HepG2 (cell line): ENCODE results near the gene CCDC121. TPM values are rescaled to one million over a fixed set of nuclear protein-coding genes. Genes with fewer than 3 reads are reported as not detected.

Source experiments
- ATAC-seq: fragments of 200-7000 bp; cut with Tn5 transposase; 3 replicates; pipeline ENCODE4 v1.9.1; 2020; ENCODE audit warnings: mild to moderate bottlenecking, moderate library complexity
- BruUV-seq: library from RNA; stranded (reverse); fragments of 400-500 nt; replicated peaks from 2 replicates; lab custom pipeline; 2021; lab: Mats Ljungman, UMichigan
- CTCF ChIA-PET: fragments of 300-600 bp; formaldehyde crosslinking; extraction: SDS; loops from one replicate; lab custom pipeline; 2021; ENCODE audit warnings: low total read pairs, inconsistent platforms, low intra/inter-chr PET ratio; lab: Yijun Ruan, JAX
- POLR2A ChIA-PET: fragments of 350-600 bp; sonication (Branson Sonifier 250); formaldehyde crosslinking; loops from one replicate; lab custom pipeline; 2020; ENCODE audit warnings: antibody characterized with exemption, inconsistent platforms; lab: Yijun Ruan, JAX
- DNase-seq: peaks from one replicate; pipeline ENCODE4 v3.0.0-alpha.2; 2015; ENCODE audit warnings: low spot score
- FAIRE-seq: peaks from 3 replicates; lab custom pipeline; 2011; peaks lifted over from hg19 to GRCh38; lab: Jason Lieb, UNC
- H2AFZ ChIP-seq: one replicate; pipeline ENCODE4 v1.6.1; 2011; ENCODE audit warnings: low read length, inconsistent platforms
- H3K27ac ChIP-seq: fragments of 300-600 bp; 3 replicates; pipeline ENCODE4 v1.8.0; 2011; ENCODE audit warnings: mixed run types, mild to moderate bottlenecking, mixed read lengths, low read length, inconsistent platforms; ENCODE audit not compliant: insufficient read depth; ENCODE audit errors: extremely low read length
- H3K27me3 ChIP-seq, 2 experiments: fragments of 200-600 bp in 1 of 2; 2 replicates in 1 of 2; 3 replicates in 1 of 2; pipeline versions ENCODE4 v1.6.0 to v1.8.0; 2011; ENCODE audit warnings: low read length in 2 of 2, mild to moderate bottlenecking in 2 of 2, moderate library complexity in 2 of 2, inconsistent platforms in 1 of 2; ENCODE audit not compliant: insufficient read depth in 2 of 2, control insufficient read depth in 1 of 2
- H3K36me3 ChIP-seq, 2 experiments: fragments of 200-600 bp in 1 of 2; replicated peaks in 1 of 2; 2 replicates in 1 of 2; 3 replicates in 1 of 2; pipeline versions ENCODE4 v1.5.1 to v1.8.0; 2011; ENCODE audit warnings: low read length in 2 of 2, inconsistent platforms in 1 of 2; ENCODE audit not compliant: insufficient read depth in 2 of 2, control insufficient read depth in 1 of 2
- H3K4me1 ChIP-seq: 2 replicates; pipeline ENCODE4 v1.5.1; 2012; ENCODE audit warnings: low read length, inconsistent platforms; ENCODE audit not compliant: insufficient read depth
- H3K4me2 ChIP-seq: 2 replicates; pipeline ENCODE4 v1.6.0; 2011; ENCODE audit warnings: low read depth, low read length, inconsistent platforms
- H3K4me3 ChIP-seq, 3 experiments: fragments of 200-600 bp in 1 of 3; sonication (generic), shearing (Covaris generic) in 1 of 3; replicated peaks in 1 of 3; 2 replicates each; pipeline ENCODE4 v1.5.1; 2011 to 2016; ENCODE audit warnings: low read length in 3 of 3, inconsistent platforms in 2 of 3, low read depth in 2 of 3, mild to moderate bottlenecking in 2 of 3, control low read depth in 1 of 3, mixed read lengths in 1 of 3; ENCODE audit not compliant: insufficient read depth in 1 of 3
- H3K79me2 ChIP-seq: one replicate; pipeline ENCODE4 v1.6.1; 2011; ENCODE audit warnings: low read length, inconsistent platforms; ENCODE audit not compliant: insufficient read depth
- H3K9ac ChIP-seq: 2 replicates; pipeline ENCODE4 v1.6.0; 2011; ENCODE audit warnings: mild to moderate bottlenecking, low read depth, low read length, inconsistent platforms; ENCODE audit not compliant: insufficient read depth
- H3K9me3 ChIP-seq: 2 replicates; pipeline ENCODE4 v1.5.1; 2012; ENCODE audit warnings: mild to moderate bottlenecking, low read length
- H4K20me1 ChIP-seq: 2 replicates; pipeline ENCODE4 v1.6.0; 2011; ENCODE audit warnings: inconsistent platforms, mild to moderate bottlenecking, low read length, moderate library complexity; ENCODE audit not compliant: insufficient read depth
- ATF1 ChIP-seq: IDR thresholded peaks from 2 replicates; pipeline ENCODE4 v1.6.1; 2016; ENCODE audit warnings: mild to moderate bottlenecking, control low read depth
- FOXJ3 ChIP-seq: sonication (generic); formaldehyde crosslinking; IDR thresholded peaks from 2 replicates; pipeline ENCODE4 v1.4.0; 2020; ENCODE audit warnings: missing genetic modification reagents, mild to moderate bottlenecking, borderline replicate concordance
- NFYB ChIP-seq: sonication (generic); formaldehyde crosslinking; IDR thresholded peaks from 2 replicates; pipeline ENCODE4 v1.4.0; 2020; ENCODE audit warnings: missing genetic modification reagents
- PLRG1 ChIP-seq: fragments of 450-650 bp; conservative IDR thresholded peaks from 2 replicates; pipeline ENCODE4 v1.6.1; 2016
- POLR2G ChIP-seq: fragments of 200-400 bp; formaldehyde crosslinking; IDR thresholded peaks from 2 replicates; pipeline ENCODE4 v1.6.1; 2018; ENCODE audit warnings: mild to moderate bottlenecking, low read depth, low read length, moderate library complexity
- RFXAP ChIP-seq: sonication (generic); formaldehyde crosslinking; IDR thresholded peaks from 2 replicates; pipeline ENCODE4 v1.4.0; 2020; ENCODE audit warnings: missing genetic modification reagents, borderline replicate concordance
- SUZ12 ChIP-seq: fragments of 150-350 bp; IDR thresholded peaks from 2 replicates; pipeline ENCODE4 v1.6.1; 2014; ENCODE audit warnings: low read depth, low read length
- ZBTB38 ChIP-seq: sonication (generic); formaldehyde crosslinking; IDR thresholded peaks from 2 replicates; pipeline ENCODE4 v1.5.1; 2020; ENCODE audit warnings: mild to moderate bottlenecking, missing genetic modification reagents
- ZFAT ChIP-seq: sonication (generic); formaldehyde crosslinking; conservative IDR thresholded peaks from 2 replicates; pipeline ENCODE4 v1.8.1; 2023; ENCODE audit warnings: missing genetic modification reagents, inconsistent platforms
- ZIK1 ChIP-seq: sonication (generic); formaldehyde crosslinking; IDR thresholded peaks from 2 replicates; pipeline ENCODE4 v1.5.0; 2020; ENCODE audit warnings: mild to moderate bottlenecking, low read depth, missing genetic modification reagents, borderline replicate concordance
- ZMAT3 ChIP-seq: sonication (generic); formaldehyde crosslinking; conservative IDR thresholded peaks from 2 replicates; pipeline ENCODE4 v1.7.0; 2021; ENCODE audit warnings: missing genetic modification reagents
- ZNF354B ChIP-seq: sonication (generic); formaldehyde crosslinking; IDR thresholded peaks from 2 replicates; pipeline ENCODE4 v1.8.0; 2022; ENCODE audit warnings: mild to moderate bottlenecking, missing genetic modification reagents
- ZNF598 ChIP-seq: sonication (generic); formaldehyde crosslinking; IDR thresholded peaks from 2 replicates; pipeline ENCODE4 v1.5.1; 2020; ENCODE audit warnings: mild to moderate bottlenecking, missing genetic modification reagents, borderline replicate concordance
- ZNF75D ChIP-seq: sonication (generic); formaldehyde crosslinking; IDR thresholded peaks from 2 replicates; pipeline ENCODE4 v1.8.1; 2023; ENCODE audit warnings: missing genetic modification reagents, mild to moderate bottlenecking, borderline replicate concordance
- WGBS: methylation state at CpG from one replicate; pipeline ENCODE4 v1.1.6; 2017; ENCODE audit warnings: low lambda C conversion rate; 5-methylcytosine and 5-hydroxymethylcytosine counted together
- in situ Hi-C: cut with HindIII; loops from 2 replicates; pipeline ENCODE4 v1.10.0; 2017; ENCODE audit warnings: low pct_unique_long_range_greater_than_20kb; ENCODE audit not compliant: extremely low pct_ligation_motif_present
- intact Hi-C: fragments of 100-400 bp; cut with micrococcal nuclease; formaldehyde crosslinking; loops from one replicate; pipeline ENCODE4 v1.10.0; 2022; ENCODE audit not compliant: unreplicated experiment
- polyA plus RNA-seq, 8 experiments: library from polyadenylated mRNA; depleted of rRNA in 3 of 8; stranded (reverse) in 7 of 8; unstranded in 1 of 8; fragments of >200 nt; fragmentation: Illumina TruSeq in 4 of 8; extraction: Trizol in 4 of 8; gene quantifications; 2 replicates each; pipeline versions ENCODE4 v1.2.1 to v1.2.3, GENCODE V29; 2011 to 2016; ENCODE audit warnings: low read depth in 4 of 8, missing spikeins in 1 of 8, mixed read lengths in 1 of 8; ENCODE audit not compliant: insufficient read depth in 1 of 8
- total RNA-seq, 5 experiments: library from RNA; depleted of rRNA; stranded (reverse); fragments of >200 nt; fragmentation: Illumina TruSeq; extraction: Trizol; gene quantifications; 2 replicates each; pipeline ENCODE4 v1.2.3, GENCODE V29; 2016; ENCODE audit warnings: low read depth in 1 of 5
- TF ChIP-seq, protein P1 (sequence below): sonication (generic); formaldehyde crosslinking; IDR thresholded peaks from 2 replicates; pipeline ENCODE4 v1.9.0; 2022; ENCODE audit warnings: missing genetic modification reagents, mild to moderate bottlenecking, borderline replicate concordance
- TF ChIP-seq, protein P2 (sequence below): sonication (generic); formaldehyde crosslinking; IDR thresholded peaks from 2 replicates; pipeline ENCODE4 v1.5.0; 2020; ENCODE audit warnings: mild to moderate bottlenecking, low read depth, missing genetic modification reagents, borderline replicate concordance
- TF ChIP-seq, protein P3 (sequence below): IDR thresholded peaks from 2 replicates; pipeline ENCODE4 v1.6.1; 2016; ENCODE audit warnings: mild to moderate bottlenecking

The CCDC121 gene
- total and polyA plus RNA-seq, 2 of the 13 experiments (the other 11 are each of a cell fraction or from before 2014, with no cell fraction given) = 1.9 to 3.0 TPM

DNA sequence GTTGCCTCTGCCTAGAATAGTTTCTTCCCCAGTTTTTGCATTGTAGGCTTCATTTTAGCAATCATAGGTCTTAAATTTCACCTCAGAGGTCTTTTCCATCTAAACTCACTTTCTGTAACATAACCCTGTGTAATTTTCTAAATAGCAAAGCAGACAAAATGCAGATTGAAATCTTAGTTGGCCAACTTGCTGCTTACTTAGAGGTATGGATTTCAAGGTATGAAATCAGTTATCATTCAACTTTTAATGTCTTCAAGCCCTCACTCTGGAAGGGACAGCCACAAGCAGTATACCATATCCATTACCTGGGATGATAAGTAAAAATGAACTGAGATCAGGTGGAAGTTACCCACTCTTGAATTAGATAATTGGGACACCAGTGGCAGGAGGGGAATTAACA, 3.9 kb downstream of the CCDC121 start:
- H4K20me1 ChIP-seq = no peaks in the 10 kb centered on the region
- TF ChIP-seq, protein P1, sequence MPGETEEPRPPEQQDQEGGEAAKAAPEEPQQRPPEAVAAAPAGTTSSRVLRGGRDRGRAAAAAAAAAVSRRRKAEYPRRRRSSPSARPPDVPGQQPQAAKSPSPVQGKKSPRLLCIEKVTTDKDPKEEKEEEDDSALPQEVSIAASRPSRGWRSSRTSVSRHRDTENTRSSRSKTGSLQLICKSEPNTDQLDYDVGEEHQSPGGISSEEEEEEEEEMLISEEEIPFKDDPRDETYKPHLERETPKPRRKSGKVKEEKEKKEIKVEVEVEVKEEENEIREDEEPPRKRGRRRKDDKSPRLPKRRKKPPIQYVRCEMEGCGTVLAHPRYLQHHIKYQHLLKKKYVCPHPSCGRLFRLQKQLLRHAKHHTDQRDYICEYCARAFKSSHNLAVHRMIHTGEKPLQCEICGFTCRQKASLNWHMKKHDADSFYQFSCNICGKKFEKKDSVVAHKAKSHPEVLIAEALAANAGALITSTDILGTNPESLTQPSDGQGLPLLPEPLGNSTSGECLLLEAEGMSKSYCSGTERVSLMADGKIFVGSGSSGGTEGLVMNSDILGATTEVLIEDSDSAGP = no peak
- TF ChIP-seq POLR2G = peak; percentile 39; the same call in 1 of the 2 replicates
- H3K27me3 ChIP-seq = no peaks in the 10 kb centered on the region; a peak in 1 of 5 replicates
- ATAC-seq (no peak), DNase-seq (no peak), FAIRE-seq (no peak)
- H2AFZ ChIP-seq = no peak overlapping the region
- H3K36me3 ChIP-seq = peaks cover 17 to 26% of the 10 kb centered on the region in 2 experiments
- no peak overlapping the region for H3K4me2 ChIP-seq
- H3K4me1 ChIP-seq = peaks cover 15% of the 10 kb centered on the region
- no peak overlapping the region for H3K9ac ChIP-seq
- no TSS peak for BruUV-seq
- in situ Hi-C loops (no loop called here), intact Hi-C loops (loop anchor here (5.0 kb wide), 1 partner anchor 37 kb away; the partner anchor contains the start of genes SLC4A1AP and SUPT7L)
- H3K4me3 ChIP-seq = no peak overlapping the region
- ChIA-PET CTCF (no interaction called here), POLR2A (no interaction called here)
- H3K79me2 ChIP-seq = peaks cover 10% of the 10 kb centered on the region
- H3K9me3 ChIP-seq = no peaks in the 10 kb centered on the region
- H3K27ac ChIP-seq = no peak overlapping the region

DNA sequence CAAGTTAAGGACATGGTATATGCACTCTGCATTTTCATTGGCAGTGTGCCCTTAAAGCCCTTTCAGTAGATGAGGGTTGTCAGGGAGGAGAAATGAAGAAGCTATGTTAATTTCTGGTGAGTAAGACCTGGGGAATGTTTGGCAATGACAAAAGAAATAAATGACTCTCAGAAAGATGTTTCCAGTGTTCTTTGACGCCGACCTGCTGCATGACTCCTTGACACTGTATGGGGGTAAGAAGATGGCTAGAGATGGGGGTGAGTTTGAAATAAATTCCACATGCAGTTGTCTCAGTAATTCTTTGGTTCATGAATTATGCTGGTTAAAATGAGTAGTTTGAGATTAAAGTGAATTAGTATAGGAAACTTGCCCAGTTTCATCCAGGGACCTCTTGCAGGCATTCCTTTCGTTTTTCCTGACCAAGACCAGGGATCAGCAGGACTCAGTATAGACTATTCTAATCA, 5.9 kb downstream of the CCDC121 start:
- BruUV-seq = no TSS peak
- ChIA-PET POLR2A (interaction anchor here (1.8 kb wide), 1 partner anchor 40 kb away, joined by 4 read pairs; the partner anchor contains the start of gene ZNF512), CTCF (no interaction called here)
- no peak overlapping the region for H3K9ac ChIP-seq
- WGBS = 92% methylated on average over 3 of the region's 3 CpGs
- H3K36me3 ChIP-seq = peaks cover 20 to 40% of the 10 kb centered on the region in 2 experiments
- H3K4me3 ChIP-seq = no peak overlapping the region
- FAIRE-seq (no peak), DNase-seq (no peak), ATAC-seq (no peak)
- H3K4me2 ChIP-seq = no peak overlapping the region
- no peak overlapping the region for H2AFZ ChIP-seq
- no peak overlapping the region for H3K27ac ChIP-seq
- no peaks in the 10 kb centered on the region for H3K27me3 ChIP-seq
- in situ Hi-C loops = no loop called here
- intact Hi-C loops = no loop called here
- no peaks in the 10 kb centered on the region for H3K9me3 ChIP-seq
- H3K4me1 ChIP-seq = peaks cover 5% of the 10 kb centered on the region
- H4K20me1 ChIP-seq = no peaks in the 10 kb centered on the region
- no peaks in the 10 kb centered on the region for H3K79me2 ChIP-seq
- no peak for TF ChIP-seq ZNF75D (CRISPR knock-in tag)
- TF ChIP-seq ZBTB38 (CRISPR knock-in tag) = no peak
- TF ChIP-seq ZIK1 (CRISPR knock-in tag) = no peak
- no peak for TF ChIP-seq PLRG1
- no peak for TF ChIP-seq RFXAP (CRISPR knock-in tag)
- TF ChIP-seq NFYB (CRISPR knock-in tag) = no peak
- TF ChIP-seq, protein P2, sequence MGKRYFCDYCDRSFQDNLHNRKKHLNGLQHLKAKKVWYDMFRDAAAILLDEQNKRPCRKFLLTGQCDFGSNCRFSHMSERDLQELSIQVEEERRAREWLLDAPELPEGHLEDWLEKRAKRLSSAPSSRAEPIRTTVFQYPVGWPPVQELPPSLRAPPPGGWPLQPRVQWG (CRISPR knock-in tag) = no peak
- TF ChIP-seq ZMAT3 (CRISPR knock-in tag) = no peak
- TF ChIP-seq, protein P3, sequence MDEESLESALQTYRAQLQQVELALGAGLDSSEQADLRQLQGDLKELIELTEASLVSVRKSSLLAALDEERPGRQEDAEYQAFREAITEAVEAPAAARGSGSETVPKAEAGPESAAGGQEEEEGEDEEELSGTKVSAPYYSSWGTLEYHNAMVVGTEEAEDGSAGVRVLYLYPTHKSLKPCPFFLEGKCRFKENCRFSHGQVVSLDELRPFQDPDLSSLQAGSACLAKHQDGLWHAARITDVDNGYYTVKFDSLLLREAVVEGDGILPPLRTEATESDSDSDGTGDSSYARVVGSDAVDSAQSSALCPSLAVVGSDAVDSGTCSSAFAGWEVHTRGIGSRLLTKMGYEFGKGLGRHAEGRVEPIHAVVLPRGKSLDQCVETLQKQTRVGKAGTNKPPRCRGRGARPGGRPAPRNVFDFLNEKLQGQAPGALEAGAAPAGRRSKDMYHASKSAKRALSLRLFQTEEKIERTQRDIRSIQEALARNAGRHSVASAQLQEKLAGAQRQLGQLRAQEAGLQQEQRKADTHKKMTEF (CRISPR knock-in tag) = no peak
- no peak for TF ChIP-seq ZNF598
- no peak for TF ChIP-seq FOXJ3 (CRISPR knock-in tag)
- no peak for TF ChIP-seq ZFAT
- no peak for TF ChIP-seq SUZ12
- no peak for TF ChIP-seq ZNF354B (CRISPR knock-in tag)
- no peak for TF ChIP-seq ATF1 (CRISPR knock-in tag)
